Testis (tissue), 3 donors: ENCODE measurements around the gene PRSS27. TPM values are rescaled to one million over a fixed set of nuclear protein-coding genes. Genes with fewer than 3 reads are reported as not detected.

Experiments used
- DNase-seq: peaks from one replicate; pipeline ENCODE4 v3.0.0-alpha.2; 2019
- H3K27ac ChIP-seq, 2 donors: fragments of 200-600 bp; sonication (generic); one replicate each; pipeline ENCODE4 v1.5.1; 2019
- H3K27me3 ChIP-seq: fragments of 200-600 bp; sonication (generic); one replicate; pipeline ENCODE4 v1.5.1; 2019
- H3K36me3 ChIP-seq: fragments of 200-600 bp; sonication (generic); one replicate; pipeline ENCODE4 v1.5.1; 2017; ENCODE audit warnings: low read depth; ENCODE audit errors: missing control alignments
- H3K4me1 ChIP-seq: fragments of 200-600 bp; sonication (generic); one replicate; pipeline ENCODE4 v1.5.1; 2019
- H3K4me3 ChIP-seq, 2 donors: fragments of 200-600 bp; sonication (generic); one replicate each; pipeline ENCODE4 v1.5.1; 2017 to 2019
- H3K9me3 ChIP-seq: fragments of 200-600 bp; sonication (generic); one replicate; pipeline ENCODE4 v1.5.1; 2017
- CTCF ChIP-seq, 3 experiments: fragments of 450-650 bp in 2 of 3; fragments of 200-600 bp in 1 of 3; sonication (generic) in 1 of 3; IDR thresholded peaks; one replicate each; pipeline ENCODE4 v1.5.1; 2016 to 2019; ENCODE audit warnings: antibody characterized with exemption in 3 of 3, mild to moderate bottlenecking in 2 of 3, moderate library complexity in 1 of 3
- POLR2A ChIP-seq: fragments of 450-650 bp; IDR thresholded peaks from one replicate; pipeline ENCODE4 v1.6.1; 2017; ENCODE audit warnings: antibody characterized with exemption, mild to moderate bottlenecking, moderate library complexity
- WGBS, 2 donors: methylation state at CpG; one replicate each; pipeline ENCODE4 v1.1.5; 2018; 5-methylcytosine and 5-hydroxymethylcytosine counted together
- intact Hi-C: fragments of 100-400 bp; cut with DNase I; formaldehyde crosslinking; loops from one replicate; pipeline ENCODE4 v1.15.1; 2023; ENCODE audit warnings: low total_unique reads
- polyA plus RNA-seq: library from polyadenylated mRNA; stranded (reverse); fragments of 350-450 nt; fragmentation: Illumina TruSeq; extraction: RNeasy Lipid Tissue Mini Kit (QIAGEN cat#74804); gene quantifications from one replicate; pipeline ENCODE4 v1.2.3, GENCODE V29; 2014; ENCODE audit warnings: low read depth, low replicate concordance; ENCODE audit not compliant: insufficient read depth
- total RNA-seq, 2 donors: library from RNA; depleted of rRNA; stranded (reverse); fragments of >200 nt; gene quantifications; one replicate each; pipeline ENCODE4 v1.2.3, GENCODE V29; 2016

The PRSS27 gene
- total and polyA plus RNA-seq, 3 donors from 2014 or later, result 4.3 to 6.7 (median 6.4) TPM

- H3K27me3 ChIP-seq, result no peaks in the 10 kb centered on the region
- TF ChIP-seq POLR2A (no peak), CTCF (IDR thresholded peaks at IDR 0.05) (no peak)
- H3K9me3 ChIP-seq, result no peaks in the 10 kb centered on the region
- no peaks in the 10 kb centered on the region for H3K4me1 ChIP-seq
- DNase-seq, result no peak
- 91 to 100% methylated on average over 3 to 10 of the region's 10 CpGs for WGBS, 2 donors
- intact Hi-C loops, result no loop called here
- H3K27ac ChIP-seq, result no peak overlapping the region
- no peaks in the 10 kb centered on the region for H3K36me3 ChIP-seq
- no peak overlapping the region for H3K4me3 ChIP-seq
These were observed 10.4 kb downstream of the PRSS27 start for GRCh38 chr16:2709588-2709984.

GRCh38 chr16:2708955-2709587, 11.0 kb downstream of the PRSS27 start:
- no peak overlapping the region for H3K4me3 ChIP-seq
- no peaks in the 10 kb centered on the region for H3K4me1 ChIP-seq
- H3K36me3 ChIP-seq, result no peaks in the 10 kb centered on the region
- no peaks in the 10 kb centered on the region for H3K9me3 ChIP-seq
- intact Hi-C loops, result no loop called here
- H3K27ac ChIP-seq, result no peak overlapping the region
- DNase-seq, result no peak
- no peaks in the 10 kb centered on the region for H3K27me3 ChIP-seq
- TF ChIP-seq POLR2A (no peak), CTCF (IDR thresholded peaks at IDR 0.05) (no peak)
- 94 to 97% methylated on average over 14 to 22 of the region's 22 CpGs for WGBS, 2 donors

GRCh38 chr16:2708290-2708639, 11.8 kb downstream of the PRSS27 start:
- Histone ChIP-seq H3K27me3 (no peaks in the 10 kb centered on the region), H3K36me3 (no peaks in the 10 kb centered on the region), H3K27ac (no peak overlapping the region), H3K4me1 (no peaks in the 10 kb centered on the region), H3K9me3 (no peaks in the 10 kb centered on the region), H3K4me3 (no peak overlapping the region)
- TF ChIP-seq POLR2A (no peak), CTCF (IDR thresholded peaks at IDR 0.05) (no peak)
- intact Hi-C loops, result no loop called here
- WGBS, 2 donors, result 93 to 95% methylated on average over 14 of the region's 14 CpGs
- DNase-seq, result no peak

GRCh38 chr16:2707368-2708289, 12.4 kb downstream of the PRSS27 start:
- intact Hi-C loops, result no loop called here
- no peak for DNase-seq

More at GRCh38 chr16:2707368-2708289, 12.4 kb downstream of the PRSS27 start:
- Histone ChIP-seq H3K27ac (no peak overlapping the region), H3K4me3 (no peak overlapping the region), H3K4me1 (no peaks in the 10 kb centered on the region), H3K27me3 (no peaks in the 10 kb centered on the region), H3K36me3 (no peaks in the 10 kb centered on the region), H3K9me3 (no peaks in the 10 kb centered on the region)
- no peak for TF ChIP-seq CTCF (IDR thresholded peaks at IDR 0.05)
- TF ChIP-seq POLR2A, result no peak
- 93 to 96% methylated on average over 24 to 51 of the region's 51 CpGs for WGBS, 2 donors
